Measurements from ENCODE around the gene TMCO2.
"Not testable (repeated sequence)": the region's sequence is repeated elsewhere in the genome, so short reads cannot be mapped to it uniquely, and the experiment has no call there.

Gene TMCO2

GRCh38 chr1:40247655-40248054 is at the start of gene TMCO2:
Gene TMCO2, plus strand, starts transcription at chr1:40247937. Its CDS starts 57 bp downstream, at chr1:40247994.
- no peak for DNase-seq

- no peak for DNase-seq
Observed at GRCh38 chr1:40199126-40199525, 48.6 kb upstream of the TMCO2 start.

- no peak for DNase-seq
Observed at GRCh38 chr1:40204856-40205255, 42.9 kb upstream of the TMCO2 start.

GRCh38 chr1:40210511-40211204 is 37.1 kb upstream of the TMCO2 start:
- DNase-seq = no peak

GRCh38 chr1:40218333-40218732 is 29.4 kb upstream of the TMCO2 start:
- DNase-seq = no peak

GRCh38 chr1:40221471-40221905 is 26.2 kb upstream of the TMCO2 start:
- DNase-seq = not testable (repeated sequence)

GRCh38 chr1:40221977-40222772 is 25.6 kb upstream of the TMCO2 start:
- no peak for DNase-seq

GRCh38 chr1:40224040-40224439 is 23.7 kb upstream of the TMCO2 start:
- DNase-seq = no peak

- DNase-seq = no peak
Observed at GRCh38 chr1:40226192-40226591, 21.5 kb upstream of the TMCO2 start.

- DNase-seq = no peak
Observed at GRCh38 chr1:40232444-40232843, 15.3 kb upstream of the TMCO2 start.

GRCh38 chr1:40239626-40240025 is 8.1 kb upstream of the TMCO2 start:
- no peak for DNase-seq

- no peak for DNase-seq
Observed at GRCh38 chr1:40240390-40240789, 7.3 kb upstream of the TMCO2 start.

- DNase-seq = no peak
Observed at GRCh38 chr1:40241362-40241761, 6.4 kb upstream of the TMCO2 start.

GRCh38 chr1:40243351-40243750 is 4.4 kb upstream of the TMCO2 start:
- DNase-seq = no peak

GRCh38 chr1:40244138-40244744 is 3.5 kb upstream of the TMCO2 start:
- DNase-seq = no peak

- DNase-seq = no peak
Observed at GRCh38 chr1:40245686-40246085, 2.1 kb upstream of the TMCO2 start.

GRCh38 chr1:40248412-40248811 is 675 bp downstream of the TMCO2 start:
- no peak for DNase-seq

- no peak for DNase-seq
Observed at GRCh38 chr1:40251456-40251855, 3.7 kb downstream of the TMCO2 start.

- DNase-seq = no peak
Observed at GRCh38 chr1:40252601-40253000, 4.9 kb downstream of the TMCO2 start.

GRCh38 chr1:40255231-40255630 is 7.5 kb downstream of the TMCO2 start:
- DNase-seq = no peak

GRCh38 chr1:40256401-40257084 is 8.8 kb downstream of the TMCO2 start:
- no peak for DNase-seq

- DNase-seq = peak; percentile 64
Observed at GRCh38 chr1:40257313-40257687, 9.6 kb downstream of the TMCO2 start.

- peak; percentile 99 for DNase-seq
Observed at GRCh38 chr1:40257688-40258444, 10.1 kb downstream of the TMCO2 start, which contains the start of gene ZMPSTE24. Gene ZMPSTE24, plus strand, starts transcription at chr1:40258236. Its CDS starts 36 bp downstream, at chr1:40258272.

Data from NCI-H345 (cell line).